Measurements from ENCODE around the gene ATOSB. TPM values are rescaled to one million over a fixed set of nuclear protein-coding genes. Genes with fewer than 3 reads are reported as not detected.

The ATOSB gene
- total and polyA plus RNA-seq, 9 of the 15 experiments (the other 6 are each of a cell fraction or from before 2014, with no cell fraction given) = 0.45 to 8.0 (median 4.2) TPM

DNA sequence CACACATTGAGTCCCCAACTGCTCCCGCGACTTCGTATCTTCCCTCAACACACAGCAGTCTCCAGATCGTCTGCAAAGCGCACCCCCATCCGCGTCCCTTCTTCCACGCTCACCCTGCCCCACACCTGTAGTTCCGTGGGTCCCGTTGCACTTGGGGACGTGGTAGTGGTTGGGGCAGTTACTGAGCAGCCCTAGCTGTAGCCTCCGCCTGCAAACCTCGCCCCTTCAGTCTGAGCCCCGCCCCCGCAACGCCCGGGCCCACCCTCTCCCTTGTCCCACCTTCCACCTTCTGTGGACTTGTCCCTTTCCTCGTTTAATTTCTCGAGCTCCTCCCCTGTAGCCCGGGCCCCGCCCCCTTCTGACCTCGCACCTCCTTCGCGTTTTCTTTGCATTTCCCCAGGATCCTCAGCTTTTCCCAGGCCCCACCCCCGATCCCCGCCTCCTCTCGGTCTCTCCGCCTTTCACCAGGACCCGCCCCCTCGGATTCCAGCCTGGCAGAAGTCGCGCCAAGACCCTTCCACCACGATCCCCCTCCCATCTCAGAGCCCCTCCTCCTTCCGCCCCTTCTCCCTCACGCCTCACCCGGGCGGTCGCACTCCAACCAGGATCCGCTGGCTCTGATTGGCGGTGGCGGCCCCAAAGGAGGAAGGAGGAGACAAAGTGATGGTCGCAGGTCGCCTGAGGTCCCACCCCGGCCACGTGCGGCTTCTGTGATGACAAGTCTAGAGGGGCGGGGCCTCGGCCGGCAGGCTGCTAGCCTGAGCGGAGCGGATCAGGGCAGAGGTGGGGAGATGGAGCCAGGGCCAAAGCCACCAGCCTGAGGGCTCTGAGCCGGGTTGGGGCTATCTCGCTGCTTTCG lies at the start of gene ATOSB (continued):
- TF ChIP-seq ZFX (CRISPR knock-in tag; IDR thresholded peaks at IDR 0.05) (peak; percentile 37; the same call in 1 of the 2 replicates), PPARD (CRISPR knock-in tag; IDR thresholded peaks at IDR 0.05) (no peak), TAF1 (IDR thresholded peaks at IDR 0.05; ENCODE audit: control insufficient read depth, extremely low read depth, insufficient read depth, low read length, severe bottlenecking) (peak; percentile 16), YY1 (IDR thresholded peaks at IDR 0.05; ENCODE audit: borderline replicate concordance in 1 of 3, control insufficient read depth in 1 of 3, extremely low read depth in 1 of 3, insufficient read depth in 3 of 3, insufficient read length in 1 of 3, insufficient replicate concordance in 2 of 3, low read depth in 1 of 3, low read length in 2 of 3) (peak in 1 of 3 experiments; percentile 9), ATF7 (IDR thresholded peaks at IDR 0.05) (0 out of 2 replicates have a peak, but pooled peaks have one; percentile 30), SUPT5H (IDR thresholded peaks at IDR 0.05) (peak; percentile 49; the same call in 1 of the 2 replicates), FOXK2 (conservative IDR thresholded peaks at IDR 0.05 in 1 of 2, IDR thresholded peaks at IDR 0.05 in 1 of 2; ENCODE audit: low read depth in 2 of 2) (peak; percentile 26 to 43; a peak in 1 of 4 replicates), MXI1 (IDR thresholded peaks at IDR 0.05; ENCODE audit: low read depth, low read length) (peak; percentile 52; the same call in 1 of the 2 replicates), RB1 (IDR thresholded peaks at IDR 0.05; ENCODE audit: low read depth) (peak; percentile 55; the same call in 1 of the 2 replicates), SNIP1 (IDR thresholded peaks at IDR 0.05; ENCODE audit: low read depth) (peak; percentile 86), NRF1 (conservative IDR thresholded peaks at IDR 0.05 in 1 of 2, IDR thresholded peaks at IDR 0.05 in 1 of 2) (0 out of 4 replicates have a peak, but pooled peaks of 1 of the 2 experiments have one; percentile 29), NCOR1 (IDR thresholded peaks at IDR 0.05) (peak; percentile 32), POLR2A (conservative IDR thresholded peaks at IDR 0.05) (peak; percentile 50; the same call in 1 of the 2 replicates), HNRNPLL (IDR thresholded peaks at IDR 0.05; ENCODE audit: low read depth, low read length, poor library complexity, severe bottlenecking) (peak; percentile 25)
- TF ChIP-seq, protein P1, sequence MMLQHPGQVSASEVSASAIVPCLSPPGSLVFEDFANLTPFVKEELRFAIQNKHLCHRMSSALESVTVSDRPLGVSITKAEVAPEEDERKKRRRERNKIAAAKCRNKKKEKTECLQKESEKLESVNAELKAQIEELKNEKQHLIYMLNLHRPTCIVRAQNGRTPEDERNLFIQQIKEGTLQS (IDR thresholded peaks at IDR 0.05) = peak; percentile 36; the same call in 1 of the 2 replicates
- TF ChIP-seq, protein P1 (CRISPR knock-in tag; conservative IDR thresholded peaks at IDR 0.05) = no peak
- TF ChIP-seq, protein P2, sequence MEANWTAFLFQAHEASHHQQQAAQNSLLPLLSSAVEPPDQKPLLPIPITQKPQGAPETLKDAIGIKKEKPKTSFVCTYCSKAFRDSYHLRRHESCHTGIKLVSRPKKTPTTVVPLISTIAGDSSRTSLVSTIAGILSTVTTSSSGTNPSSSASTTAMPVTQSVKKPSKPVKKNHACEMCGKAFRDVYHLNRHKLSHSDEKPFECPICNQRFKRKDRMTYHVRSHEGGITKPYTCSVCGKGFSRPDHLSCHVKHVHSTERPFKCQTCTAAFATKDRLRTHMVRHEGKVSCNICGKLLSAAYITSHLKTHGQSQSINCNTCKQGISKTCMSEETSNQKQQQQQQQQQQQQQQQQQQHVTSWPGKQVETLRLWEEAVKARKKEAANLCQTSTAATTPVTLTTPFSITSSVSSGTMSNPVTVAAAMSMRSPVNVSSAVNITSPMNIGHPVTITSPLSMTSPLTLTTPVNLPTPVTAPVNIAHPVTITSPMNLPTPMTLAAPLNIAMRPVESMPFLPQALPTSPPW (CRISPR knock-in tag; IDR thresholded peaks at IDR 0.05) = peak; percentile 66
- TF ChIP-seq, protein P3, sequence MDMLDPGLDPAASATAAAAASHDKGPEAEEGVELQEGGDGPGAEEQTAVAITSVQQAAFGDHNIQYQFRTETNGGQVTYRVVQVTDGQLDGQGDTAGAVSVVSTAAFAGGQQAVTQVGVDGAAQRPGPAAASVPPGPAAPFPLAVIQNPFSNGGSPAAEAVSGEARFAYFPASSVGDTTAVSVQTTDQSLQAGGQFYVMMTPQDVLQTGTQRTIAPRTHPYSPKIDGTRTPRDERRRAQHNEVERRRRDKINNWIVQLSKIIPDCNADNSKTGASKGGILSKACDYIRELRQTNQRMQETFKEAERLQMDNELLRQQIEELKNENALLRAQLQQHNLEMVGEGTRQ (CRISPR knock-in tag; IDR thresholded peaks at IDR 0.05) = peak; percentile 80
- TF ChIP-seq, protein P4, sequence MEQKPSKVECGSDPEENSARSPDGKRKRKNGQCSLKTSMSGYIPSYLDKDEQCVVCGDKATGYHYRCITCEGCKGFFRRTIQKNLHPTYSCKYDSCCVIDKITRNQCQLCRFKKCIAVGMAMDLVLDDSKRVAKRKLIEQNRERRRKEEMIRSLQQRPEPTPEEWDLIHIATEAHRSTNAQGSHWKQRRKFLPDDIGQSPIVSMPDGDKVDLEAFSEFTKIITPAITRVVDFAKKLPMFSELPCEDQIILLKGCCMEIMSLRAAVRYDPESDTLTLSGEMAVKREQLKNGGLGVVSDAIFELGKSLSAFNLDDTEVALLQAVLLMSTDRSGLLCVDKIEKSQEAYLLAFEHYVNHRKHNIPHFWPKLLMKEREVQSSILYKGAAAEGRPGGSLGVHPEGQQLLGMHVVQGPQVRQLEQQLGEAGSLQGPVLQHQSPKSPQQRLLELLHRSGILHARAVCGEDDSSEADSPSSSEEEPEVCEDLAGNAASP (IDR thresholded peaks at IDR 0.05) = peak; percentile 64; the same call in 1 of the 2 replicates
- TF ChIP-seq, protein P5, sequence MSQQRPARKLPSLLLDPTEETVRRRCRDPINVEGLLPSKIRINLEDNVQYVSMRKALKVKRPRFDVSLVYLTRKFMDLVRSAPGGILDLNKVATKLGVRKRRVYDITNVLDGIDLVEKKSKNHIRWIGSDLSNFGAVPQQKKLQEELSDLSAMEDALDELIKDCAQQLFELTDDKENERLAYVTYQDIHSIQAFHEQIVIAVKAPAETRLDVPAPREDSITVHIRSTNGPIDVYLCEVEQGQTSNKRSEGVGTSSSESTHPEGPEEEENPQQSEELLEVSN (IDR thresholded peaks at IDR 0.05; ENCODE audit: borderline replicate concordance in 1 of 2, extremely low read depth in 1 of 2, insufficient read depth in 1 of 2, insufficient read length in 1 of 2, low read depth in 1 of 2, low read length in 1 of 2, poor library complexity in 1 of 2, severe bottlenecking in 1 of 2) = peak in 1 of 2 experiments; percentile 40
